Right renal cortex interstitium (tissue), 3 donors: ENCODE data around the gene TRMT1. TPM values are rescaled to one million over a fixed set of nuclear protein-coding genes. Genes with fewer than 3 reads are reported as not detected.

Source experiments
- DNase-seq, 3 donors: peaks; one replicate each; pipeline ENCODE4 v3.0.0-alpha.2; 2013; ENCODE audit warnings: low read depth in 3 of 3, low spot score in 2 of 3
- polyA plus RNA-seq, 3 donors: library from polyadenylated mRNA; unstranded; fragments of 120-200 nt; gene quantifications; one replicate each; pipeline ENCODE4 v1.2.1, GENCODE V29; 2013; ENCODE audit not compliant: insufficient read length in 3 of 3

The TRMT1 gene
- polyA plus RNA-seq, 3 donors: 30.8 to 34.5 (median 32.0) TPM

DNA sequence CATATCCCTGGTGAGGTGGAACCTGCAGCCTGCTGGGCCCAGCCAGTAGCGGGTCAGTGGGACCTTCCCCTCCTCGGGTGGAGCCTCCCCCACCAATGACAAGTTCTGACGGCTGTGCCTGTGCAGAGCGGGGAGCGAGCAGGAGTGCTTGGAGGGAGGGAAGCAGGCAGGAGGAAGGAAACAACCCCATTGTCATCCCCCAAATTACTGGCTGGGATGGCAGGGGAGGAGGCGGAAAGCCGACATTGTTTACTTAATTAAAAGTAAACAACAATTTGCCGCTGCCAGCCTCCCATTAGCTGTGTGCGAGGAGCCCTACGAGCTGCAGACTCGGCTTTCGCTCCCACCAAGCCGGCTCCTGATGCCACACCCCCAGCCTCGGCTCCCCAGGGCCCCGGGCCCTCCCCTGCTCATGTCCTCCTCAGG, 59.4 kb downstream of the TRMT1 start:
- no peak for DNase-seq

- DNase-seq: no peak
These were observed 60.4 kb downstream of the TRMT1 start for GRCh38 chr19:13056052-13056660.

DNA sequence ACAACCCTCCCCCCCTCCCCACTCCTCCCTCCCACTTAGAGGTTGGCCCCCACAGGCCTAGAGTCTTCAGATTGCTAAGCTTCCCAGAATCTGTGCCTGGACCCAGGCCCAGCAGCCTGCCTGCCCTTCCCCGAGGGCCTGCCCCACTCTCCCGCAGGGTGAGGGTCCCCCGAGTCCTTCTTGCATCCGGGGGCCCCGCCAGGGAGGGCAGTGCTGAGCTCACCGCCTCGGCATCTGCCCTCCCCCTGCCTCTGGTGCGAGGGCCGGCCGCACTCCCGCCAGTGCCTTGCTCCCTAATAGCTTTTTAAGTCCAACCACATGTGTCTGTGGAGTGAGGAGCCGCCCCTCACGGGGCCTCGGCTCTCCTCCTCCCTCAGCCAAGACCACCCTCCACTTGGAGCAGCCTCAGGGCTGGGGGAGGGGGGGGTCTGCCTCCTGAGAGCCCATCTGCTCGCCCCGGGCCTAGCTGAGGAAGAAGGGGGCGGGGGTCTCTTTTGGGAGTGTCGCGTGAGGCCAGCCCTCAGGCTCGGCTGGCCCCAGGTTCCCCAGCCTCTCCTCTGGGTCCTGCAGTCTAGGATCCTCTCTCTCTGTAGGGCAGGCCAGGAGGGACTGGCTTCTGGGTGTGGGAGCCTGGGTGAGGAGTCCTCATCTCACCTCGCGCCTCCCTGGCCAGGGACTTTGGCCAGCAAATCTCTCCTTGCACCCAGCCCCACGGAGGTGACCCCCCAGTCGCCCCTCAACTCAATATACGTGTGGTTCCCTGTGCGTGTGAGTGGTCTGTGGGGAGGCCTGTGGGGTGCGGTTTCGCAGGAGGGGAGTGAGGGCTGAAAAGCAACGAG, 61.1 kb downstream of the TRMT1 start:
- DNase-seq: peak in 1 of 3 donors; percentile 57

Other genes with a start within 250 kb of the TRMT1 start
- 10 to 100 TPM; 10.1 to 15.0 (median 11.6) TPM for gene DNASE2, start 235.3 kb downstream of the TRMT1 start, polyA plus RNA-seq
- under 1 TPM; 0.39 to 0.44 (median 0.40) TPM for gene KLF1, start 229.5 kb downstream of the TRMT1 start, polyA plus RNA-seq
- gene GCDH, start 225.6 kb downstream of the TRMT1 start, polyA plus RNA-seq: 10 to 100 TPM; 24.0 to 30.4 (median 27.6) TPM
- 1 to 10 TPM; 1.7 to 3.6 (median 2.7) TPM for gene SYCE2, start 197.4 kb downstream of the TRMT1 start, polyA plus RNA-seq
- gene FARSA, start 183.0 kb downstream of the TRMT1 start, polyA plus RNA-seq: 10 to 100 TPM; 42.7 to 49.7 (median 42.7) TPM
- 1,000 to 10,000 TPM in 1 of 3 donors, 100 to 1,000 TPM in 2; 833 to 1,059 (median 960) TPM for gene CALR, start 178.1 kb downstream of the TRMT1 start, polyA plus RNA-seq
- 10 to 100 TPM; 59.3 to 69.3 (median 61.7) TPM for gene RAD23A, start 170.9 kb downstream of the TRMT1 start, polyA plus RNA-seq
- 10 to 100 TPM; 28.0 to 33.3 (median 30.6) TPM for gene GADD45GIP1, start 159.5 kb downstream of the TRMT1 start, polyA plus RNA-seq
- gene DAND5, start 147.2 kb downstream of the TRMT1 start, polyA plus RNA-seq: under 1 TPM in 2 of 3 donors, not detected in 1; 0.11 to 0.15 TPM
- 10 to 100 TPM; 13.3 to 15.0 (median 14.2) TPM for gene NFIX, start 121.3 kb downstream of the TRMT1 start, polyA plus RNA-seq
- 1 to 10 TPM; 3.2 to 5.5 (median 3.5) TPM for gene LYL1, start 13.9 kb downstream of the TRMT1 start, polyA plus RNA-seq
- 10 to 100 TPM; 18.3 to 23.9 (median 21.2) TPM for gene NACC1, start 1.5 kb upstream of the TRMT1 start, polyA plus RNA-seq
- gene STX10, start 33.6 kb upstream of the TRMT1 start, polyA plus RNA-seq: 10 to 100 TPM; 53.4 to 61.6 (median 59.8) TPM
- 100 to 1,000 TPM in 1 of 3 donors, 10 to 100 TPM in 2; 77.9 to 128 (median 96.6) TPM for gene IER2, start 33.7 kb upstream of the TRMT1 start, polyA plus RNA-seq